ENCODE measurements around the gene E4F1. TPM values are rescaled to one million over a fixed set of nuclear protein-coding genes. Genes with fewer than 3 reads are reported as not detected.

The E4F1 gene
- total RNA-seq, 1 experiment from 2014 or later: 30.1 TPM

- no peak overlapping the region for H3K4me3 Mint-ChIP-seq (ENCODE audit: unreplicated experiment)
- intact Hi-C loops (cut with micrococcal nuclease; ENCODE audit: unreplicated experiment): no loop called here
- H3K36me3 Mint-ChIP-seq (ENCODE audit: insufficient read depth, unreplicated experiment): peaks cover 14% of the 10 kb centered on the region
- H3K27me3 Mint-ChIP-seq (ENCODE audit: insufficient read depth, unreplicated experiment): no peaks in the 10 kb centered on the region
- Histone ChIP-seq H3K36me3 (ENCODE audit: control insufficient read depth, insufficient read depth, low read length) (no peaks in the 10 kb centered on the region; the same call in 1 of the 2 replicates), H3K27me3 (replicated peaks; ENCODE audit: control insufficient read depth, insufficient read depth, low read length) (no peaks in the 10 kb centered on the region), H3K4me3 (ENCODE audit: low read depth, low read length) (no peak overlapping the region), H3K9me3 (no peaks in the 10 kb centered on the region), H3K4me1 (peaks cover 8% of the 10 kb centered on the region)
- TF ChIP-seq CTCF (IDR thresholded peaks at IDR 0.05; ENCODE audit: insufficient read depth in 1 of 2, low read depth in 1 of 2, low read length in 1 of 2, severe bottlenecking in 1 of 2, unreplicated experiment in 1 of 2): no peak
- H3K4me1 Mint-ChIP-seq (ENCODE audit: low read depth, unreplicated experiment): no peaks in the 10 kb centered on the region
- H3K27ac Mint-ChIP-seq (ENCODE audit: unreplicated experiment): no peak overlapping the region
- H3K9me3 Mint-ChIP-seq (ENCODE audit: unreplicated experiment): no peaks in the 10 kb centered on the region
- DNase-seq: no peak
- no TSS peak for BruUV-seq (replicated peaks)
- CTCF ChIA-PET: interaction anchor here (0.6 to 1.1 kb wide), 2 partner anchors 21 to 311 kb away, joined by 3 to 4 read pairs; partner anchors contain the start of gene PDPK1
- POLR2A ChIA-PET: interaction anchor here (0.9 kb wide), 1 partner anchor 71 kb away, joined by 3 read pairs; the partner anchor contains the start of gene TRAF7
Measured at GRCh38 chr16:2226245-2226793, 2.9 kb downstream of the E4F1 start.

- DNase-seq: no peak
- Mint-ChIP-seq H3K27ac (ENCODE audit: unreplicated experiment) (no peak overlapping the region), H3K4me1 (ENCODE audit: low read depth, unreplicated experiment) (no peaks in the 10 kb centered on the region), H3K36me3 (ENCODE audit: insufficient read depth, unreplicated experiment) (peaks cover 14% of the 10 kb centered on the region), H3K4me3 (ENCODE audit: unreplicated experiment) (no peak overlapping the region), H3K9me3 (ENCODE audit: unreplicated experiment) (no peaks in the 10 kb centered on the region), H3K27me3 (ENCODE audit: insufficient read depth, unreplicated experiment) (no peaks in the 10 kb centered on the region)
- CTCF ChIA-PET: interaction anchor here (0.6 to 1.1 kb wide), 2 partner anchors 20 to 311 kb away, joined by 3 to 4 read pairs; partner anchors contain the start of gene PDPK1
- no TSS peak for BruUV-seq (replicated peaks)
- H3K4me3 ChIP-seq (ENCODE audit: low read depth, low read length): no peak overlapping the region
- intact Hi-C loops (cut with micrococcal nuclease; ENCODE audit: unreplicated experiment): no loop called here
- no peaks in the 10 kb centered on the region for H3K9me3 ChIP-seq
- no peaks in the 10 kb centered on the region for H3K27me3 ChIP-seq (replicated peaks; ENCODE audit: control insufficient read depth, insufficient read depth, low read length)
- peaks cover 8% of the 10 kb centered on the region for H3K4me1 ChIP-seq
- POLR2A ChIA-PET: no interaction called here
- no peaks in the 10 kb centered on the region; the same call in 1 of the 2 replicates for H3K36me3 ChIP-seq (ENCODE audit: control insufficient read depth, insufficient read depth, low read length)
- no peak for TF ChIP-seq CTCF (IDR thresholded peaks at IDR 0.05; ENCODE audit: insufficient read depth in 1 of 2, low read depth in 1 of 2, low read length in 1 of 2, severe bottlenecking in 1 of 2, unreplicated experiment in 1 of 2)
Measured at GRCh38 chr16:2226918-2227317, 3.5 kb downstream of the E4F1 start.

DNA sequence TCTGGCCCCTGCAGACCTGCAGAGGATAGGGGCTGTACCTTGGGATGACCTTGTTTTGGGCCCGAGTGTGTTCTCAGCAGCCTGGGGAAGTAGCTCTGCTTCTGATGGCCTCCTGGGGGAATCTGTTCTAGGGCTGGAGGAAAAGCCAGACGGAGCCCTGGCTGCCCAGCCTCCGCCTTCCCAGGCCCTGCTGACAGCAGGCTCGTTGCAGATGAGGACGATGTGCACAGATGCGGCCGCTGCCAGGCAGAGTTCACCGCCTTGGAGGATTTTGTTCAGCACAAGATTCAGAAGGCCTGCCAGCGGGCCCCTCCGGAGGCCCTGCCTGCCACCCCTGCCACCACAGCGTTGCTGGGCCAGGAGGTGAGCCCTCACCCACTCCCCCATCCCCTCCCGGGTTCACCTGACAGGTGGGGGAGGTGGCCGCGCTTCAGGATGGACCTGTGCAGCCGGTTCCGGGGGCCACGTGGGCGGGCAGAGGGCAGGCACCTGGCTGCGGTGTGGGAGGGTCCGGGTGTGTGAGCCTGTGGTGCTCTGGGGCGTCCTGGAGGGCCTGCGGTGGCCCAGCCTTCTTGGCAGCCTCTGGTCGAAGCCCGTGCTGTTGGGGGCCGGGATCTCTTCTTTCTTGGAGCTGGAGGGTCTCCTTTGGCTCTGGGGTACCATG is 4.9 kb downstream of the E4F1 start:
- no TSS peak for BruUV-seq (replicated peaks)
- TF ChIP-seq CTCF (IDR thresholded peaks at IDR 0.05; ENCODE audit: insufficient read depth in 1 of 2, low read depth in 1 of 2, low read length in 1 of 2, severe bottlenecking in 1 of 2, unreplicated experiment in 1 of 2): no peak
- intact Hi-C loops (cut with micrococcal nuclease; ENCODE audit: unreplicated experiment): no loop called here
- H3K4me1 ChIP-seq: peaks cover 8% of the 10 kb centered on the region
- no peaks in the 10 kb centered on the region for H3K27me3 Mint-ChIP-seq (ENCODE audit: insufficient read depth, unreplicated experiment)
- H3K4me1 Mint-ChIP-seq (ENCODE audit: low read depth, unreplicated experiment): no peaks in the 10 kb centered on the region
- H3K27ac Mint-ChIP-seq (ENCODE audit: unreplicated experiment): no peak overlapping the region
- no peaks in the 10 kb centered on the region for H3K9me3 ChIP-seq
- no peaks in the 10 kb centered on the region; the same call in 1 of the 2 replicates for H3K36me3 ChIP-seq (ENCODE audit: control insufficient read depth, insufficient read depth, low read length)
- no peaks in the 10 kb centered on the region for H3K9me3 Mint-ChIP-seq (ENCODE audit: unreplicated experiment)
- H3K4me3 ChIP-seq (ENCODE audit: low read depth, low read length): no peak overlapping the region
- ChIA-PET POLR2A (no interaction called here), CTCF (no interaction called here)
- no peak overlapping the region for H3K4me3 Mint-ChIP-seq (ENCODE audit: unreplicated experiment)
- H3K36me3 Mint-ChIP-seq (ENCODE audit: insufficient read depth, unreplicated experiment): peaks cover 10% of the 10 kb centered on the region
- DNase-seq: no peak
- H3K27me3 ChIP-seq (replicated peaks; ENCODE audit: control insufficient read depth, insufficient read depth, low read length): no peaks in the 10 kb centered on the region

Measured in Caco-2 (cell line).